HG03175 (cell line): ENCODE measurements around the gene FRZB.
"Not testable (repeated sequence)": the region's sequence is repeated elsewhere in the genome, so short reads cannot be mapped to it uniquely, and the experiment has no call there.

Experiments
- ATAC-seq: cut with Tn5 transposase; IDR thresholded peaks from one replicate; pipeline ENCODE4 v1.9.1; 2021; ENCODE audit warnings: mild to moderate bottlenecking, moderate library complexity; ENCODE audit not compliant: unreplicated experiment

The FRZB gene, protein sequence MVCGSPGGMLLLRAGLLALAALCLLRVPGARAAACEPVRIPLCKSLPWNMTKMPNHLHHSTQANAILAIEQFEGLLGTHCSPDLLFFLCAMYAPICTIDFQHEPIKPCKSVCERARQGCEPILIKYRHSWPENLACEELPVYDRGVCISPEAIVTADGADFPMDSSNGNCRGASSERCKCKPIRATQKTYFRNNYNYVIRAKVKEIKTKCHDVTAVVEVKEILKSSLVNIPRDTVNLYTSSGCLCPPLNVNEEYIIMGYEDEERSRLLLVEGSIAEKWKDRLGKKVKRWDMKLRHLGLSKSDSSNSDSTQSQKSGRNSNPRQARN

DNA sequence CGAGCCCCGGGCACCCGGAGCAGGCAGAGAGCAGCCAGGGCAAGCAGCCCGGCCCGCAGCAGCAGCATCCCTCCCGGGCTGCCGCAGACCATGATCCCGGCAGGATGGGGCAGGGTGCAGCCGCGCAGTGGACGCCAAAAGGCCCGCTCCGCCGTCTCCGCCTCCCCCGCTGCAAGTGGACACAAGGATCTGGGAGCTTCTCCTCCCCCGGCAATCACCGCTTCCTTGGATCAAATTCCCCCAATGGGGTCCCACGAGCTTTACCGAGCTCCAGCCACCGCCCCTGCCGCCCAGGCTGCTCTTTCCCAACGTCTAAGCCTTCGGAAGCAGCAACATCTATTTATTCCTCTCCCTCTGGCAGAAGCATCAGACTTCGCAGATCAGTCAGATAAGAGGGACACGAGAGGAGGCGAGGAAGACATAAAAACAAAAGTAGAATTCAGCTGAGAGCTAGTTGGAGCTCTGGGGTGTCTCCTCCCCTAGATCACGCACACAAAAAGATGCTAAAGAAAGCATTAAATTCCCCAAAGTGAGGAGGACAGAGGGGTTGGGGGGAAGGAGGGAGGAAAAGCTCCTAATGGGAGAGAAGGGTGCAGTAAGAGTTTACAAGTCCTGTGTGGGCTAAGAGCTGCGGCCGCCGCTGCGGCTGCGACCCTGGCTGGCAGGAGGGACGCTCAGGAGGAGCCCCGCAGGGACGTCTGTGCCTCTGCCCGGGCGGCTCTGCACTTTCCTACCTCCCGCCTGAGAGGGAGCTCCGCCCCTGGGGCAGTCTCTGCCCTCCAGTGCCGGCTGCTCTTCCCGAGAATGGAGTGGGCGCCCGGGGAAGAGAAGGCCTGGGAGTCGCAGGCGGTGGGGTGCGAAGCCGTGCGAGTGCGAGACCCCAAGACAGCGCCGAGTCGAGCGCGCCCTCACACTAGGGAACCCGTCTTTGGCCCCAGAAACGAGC, at the start of gene FRZB:
FRZB (minus strand) TSS at position 177 of the 946 bp plus-strand sequence; CDS start at position 92, 85 bp downstream.
- ATAC-seq: no peak

DNA sequence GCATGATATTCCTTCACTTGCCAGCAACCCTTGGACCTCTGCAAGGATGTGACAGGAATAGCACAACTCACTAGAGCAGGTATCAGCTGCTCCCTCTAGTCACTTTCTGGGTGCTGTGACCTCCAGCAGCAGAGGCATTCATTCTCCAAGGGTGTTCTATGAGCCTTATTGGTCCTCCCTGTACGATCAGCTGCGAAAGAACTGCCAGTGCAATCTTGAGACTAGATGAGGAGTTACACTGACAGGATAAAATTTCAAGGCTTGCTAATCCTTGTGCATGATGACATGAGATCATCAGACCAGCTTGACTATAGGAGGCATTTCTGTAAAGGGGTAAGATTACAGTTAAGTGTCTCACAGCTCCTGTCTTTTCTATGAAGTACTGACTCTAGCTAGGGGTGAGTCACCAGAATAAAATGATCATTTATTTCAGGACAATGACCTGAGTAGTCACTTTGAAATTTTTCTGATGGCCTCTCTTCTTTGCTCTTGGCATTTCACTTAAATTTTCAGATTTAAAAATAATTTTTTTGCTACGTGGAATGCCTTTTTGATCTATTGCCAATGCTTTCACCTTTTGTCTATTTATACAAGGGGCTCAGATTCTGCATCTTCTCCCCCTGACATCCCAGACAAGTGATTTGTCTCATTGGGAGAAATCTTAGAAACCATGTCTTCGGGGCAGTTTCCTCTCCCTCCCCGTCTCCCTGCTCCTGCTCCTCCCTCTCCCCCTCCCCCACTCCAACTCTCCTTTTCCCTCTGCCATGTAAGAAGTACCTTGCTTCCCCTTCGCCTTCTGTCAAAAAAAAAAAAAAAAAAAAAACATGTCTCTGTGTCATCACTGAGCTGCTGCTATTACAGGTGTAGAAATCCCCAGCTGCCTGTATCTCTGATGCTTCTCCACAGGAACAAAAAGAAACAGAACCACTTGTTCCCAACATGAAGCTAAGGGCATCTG, 49.2 kb upstream of the FRZB start:
- ATAC-seq: no peak

- ATAC-seq: no peak
Measured at GRCh38 chr2:182914852-182915251, 48.4 kb upstream of the FRZB start.

- ATAC-seq: no peak
Measured at GRCh38 chr2:182913064-182913463, 46.6 kb upstream of the FRZB start.

DNA sequence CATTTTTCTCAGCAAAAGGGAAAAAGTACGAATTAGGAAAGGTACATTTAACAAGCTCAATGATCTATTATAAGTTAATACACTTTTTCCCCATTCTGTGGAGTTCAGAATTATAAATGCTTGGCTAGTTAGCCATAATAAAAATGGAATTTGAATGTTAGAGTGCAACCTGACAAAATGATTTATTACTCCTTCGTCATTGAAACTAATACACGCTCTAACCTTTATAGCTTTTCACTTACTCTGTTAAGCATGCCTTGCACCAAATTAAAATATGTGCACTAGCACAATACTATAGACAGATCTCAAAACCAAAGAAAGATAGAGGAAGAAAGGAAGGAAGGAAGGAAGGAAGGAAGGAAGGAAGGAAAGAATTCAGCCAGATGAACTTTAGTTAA, 46.1 kb upstream of the FRZB start:
- no peak for ATAC-seq

- ATAC-seq: no peak
Measured at GRCh38 chr2:182911813-182912517, 45.5 kb upstream of the FRZB start.

- ATAC-seq: no peak
Measured at GRCh38 chr2:182910965-182911364, 44.5 kb upstream of the FRZB start.

DNA sequence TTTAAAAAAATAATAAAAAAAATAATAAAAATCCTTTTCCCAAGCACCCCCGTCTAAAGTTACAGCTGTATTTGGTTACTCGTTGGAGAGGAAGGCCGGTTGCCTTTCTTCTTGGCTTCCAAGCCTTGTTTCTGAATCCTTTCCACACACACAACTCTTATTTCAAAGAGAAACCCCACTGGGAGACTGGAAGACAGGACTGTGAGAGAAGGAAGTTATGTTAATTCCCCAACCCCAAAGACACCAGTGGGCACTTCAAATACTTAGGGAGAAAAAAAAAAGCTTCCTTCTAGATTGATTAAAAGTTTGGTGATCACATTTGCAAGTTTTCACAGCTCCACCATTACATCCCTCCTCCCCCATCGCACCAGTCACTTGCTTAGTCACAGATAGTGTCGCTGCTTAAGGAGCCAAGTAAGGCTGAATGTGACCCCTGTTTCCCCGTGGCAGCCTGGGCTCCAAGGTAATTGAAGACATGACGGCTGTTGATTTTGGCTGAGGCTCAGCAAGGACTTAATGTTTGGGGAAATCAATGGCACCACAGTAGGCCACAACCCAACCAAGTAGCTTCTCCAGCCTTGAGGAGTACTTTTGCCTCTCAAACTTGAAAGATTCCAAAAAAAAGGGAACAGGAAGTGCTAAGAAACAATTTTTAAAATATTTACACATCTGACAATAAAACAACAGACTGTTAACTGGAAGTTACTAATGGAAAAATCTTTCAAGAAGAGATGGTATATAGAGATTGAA, 40.8 kb upstream of the FRZB start:
- ATAC-seq: no peak

DNA sequence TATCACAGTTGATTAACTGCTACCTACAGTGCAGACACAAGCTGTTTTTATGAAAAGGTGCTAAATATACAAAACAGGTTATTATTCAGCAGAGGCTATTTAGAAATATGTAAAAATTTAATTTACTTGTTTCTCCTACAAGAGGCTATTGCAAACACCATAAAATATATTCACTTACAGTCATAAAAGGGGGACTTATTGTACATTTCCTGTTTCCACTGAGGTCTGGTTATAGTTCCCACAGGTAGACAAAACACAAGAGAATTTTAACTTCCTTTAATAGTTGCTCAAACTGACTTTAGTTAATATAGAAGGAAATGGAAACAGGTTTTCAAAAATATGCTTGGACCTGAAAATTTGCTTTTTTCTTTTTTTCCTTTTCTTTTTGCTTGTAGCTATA, 40.0 kb upstream of the FRZB start:
- peak; percentile 63 for ATAC-seq

DNA sequence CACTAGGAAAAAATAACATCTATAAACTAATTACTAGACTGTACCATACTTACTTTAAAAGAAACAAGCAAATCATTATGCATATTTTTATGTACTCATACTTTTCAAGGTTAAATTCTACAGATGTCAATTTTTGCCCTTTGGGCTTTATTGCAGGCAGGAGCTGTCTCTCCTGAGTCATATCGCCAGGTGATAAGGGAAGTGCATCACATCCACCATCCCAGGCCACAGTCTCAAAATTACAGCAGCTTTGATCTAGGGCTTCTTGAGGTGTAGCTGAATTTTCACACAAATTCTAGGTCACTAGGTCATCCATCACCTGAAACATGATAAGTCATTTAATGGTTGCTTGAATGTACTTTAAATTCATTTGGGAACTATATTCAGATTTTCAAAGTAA, 38.4 kb upstream of the FRZB start:
- ATAC-seq: no peak

GRCh38 chr2:182903566-182903965, 37.1 kb upstream of the FRZB start:
- ATAC-seq: no peak

DNA sequence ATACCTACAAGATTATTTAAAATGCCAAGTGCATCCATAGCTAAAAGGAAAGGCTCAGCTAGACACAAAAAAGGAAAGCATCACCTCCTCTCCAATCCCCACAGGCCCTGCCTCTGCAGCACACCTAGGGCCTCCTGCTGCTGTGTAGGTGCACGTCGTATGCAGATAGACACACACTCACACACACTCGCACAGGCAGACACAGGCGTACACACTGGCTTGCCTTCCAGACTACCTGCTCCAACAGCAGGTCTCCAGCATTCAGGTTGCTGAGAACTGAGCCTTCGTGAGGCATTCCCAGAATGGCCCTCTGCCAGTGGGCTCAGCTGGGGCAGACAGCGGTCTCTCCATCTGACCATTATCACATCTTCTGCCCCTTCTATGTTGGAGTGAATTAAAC, 35.3 kb upstream of the FRZB start:
- no peak for ATAC-seq

DNA sequence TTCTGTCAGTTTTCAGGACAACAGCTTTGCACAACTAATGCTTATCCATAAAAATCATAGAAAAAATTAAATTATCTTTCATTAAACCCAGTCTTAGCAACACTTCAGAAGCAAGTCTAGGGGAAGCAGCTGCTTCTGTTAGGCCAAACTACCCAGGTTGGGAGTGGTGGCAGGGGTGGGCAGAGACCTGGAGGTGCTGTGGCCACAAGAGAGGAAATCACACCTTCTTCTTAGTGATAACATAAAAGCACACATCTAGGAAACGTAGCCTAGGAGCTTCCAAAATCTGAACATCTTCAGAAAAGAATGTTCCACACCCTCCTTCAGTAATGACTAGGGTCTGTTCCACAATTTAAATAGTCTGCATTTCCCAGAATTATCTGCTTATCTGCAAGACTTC, 32.3 kb upstream of the FRZB start:
- ATAC-seq: no peak

DNA sequence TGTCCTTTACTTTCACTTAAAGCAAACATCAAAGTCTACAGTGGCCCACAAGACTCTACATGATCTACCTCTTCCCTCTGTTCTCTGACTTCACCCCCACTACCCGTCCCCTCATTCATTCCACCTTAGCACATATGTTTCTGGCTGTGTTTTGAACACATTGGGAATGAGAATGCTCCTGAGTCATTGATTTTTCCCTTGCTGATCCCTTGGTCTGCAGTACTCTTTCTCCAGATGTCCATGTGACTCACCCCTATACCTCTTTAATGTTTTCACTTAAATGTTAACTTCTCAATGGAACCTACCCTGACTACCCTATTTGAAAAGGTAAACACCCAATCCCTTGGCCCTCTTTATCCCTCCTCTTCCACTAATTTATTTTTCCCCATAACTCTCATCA, 30.7 kb upstream of the FRZB start:
- ATAC-seq: no peak

- no peak for ATAC-seq
Measured at GRCh38 chr2:182895798-182896197, 29.4 kb upstream of the FRZB start.

- no peak for ATAC-seq
Measured at GRCh38 chr2:182895169-182895568, 28.7 kb upstream of the FRZB start.

DNA sequence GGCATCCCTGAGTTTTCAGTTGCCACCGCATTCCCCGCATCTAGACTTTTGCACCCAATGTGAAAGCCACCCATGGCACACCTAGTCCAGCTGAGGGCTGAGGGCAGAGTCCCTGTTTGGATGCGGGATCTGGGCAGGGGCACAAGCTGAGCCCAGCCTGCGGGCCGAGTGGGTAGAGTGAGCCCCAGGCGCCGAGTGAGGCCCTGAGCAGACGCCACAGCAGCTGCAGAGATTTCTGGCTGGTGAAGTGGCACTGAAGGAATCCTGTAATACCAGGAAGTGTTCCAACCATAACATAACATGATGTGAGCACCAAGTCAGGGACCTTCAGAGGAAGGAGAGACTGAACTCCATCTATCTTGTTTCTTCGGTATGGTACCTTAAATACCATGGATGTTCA, 27.7 kb upstream of the FRZB start:
- ATAC-seq: no peak

GRCh38 chr2:182893666-182894065, 27.2 kb upstream of the FRZB start:
- ATAC-seq: no peak

DNA sequence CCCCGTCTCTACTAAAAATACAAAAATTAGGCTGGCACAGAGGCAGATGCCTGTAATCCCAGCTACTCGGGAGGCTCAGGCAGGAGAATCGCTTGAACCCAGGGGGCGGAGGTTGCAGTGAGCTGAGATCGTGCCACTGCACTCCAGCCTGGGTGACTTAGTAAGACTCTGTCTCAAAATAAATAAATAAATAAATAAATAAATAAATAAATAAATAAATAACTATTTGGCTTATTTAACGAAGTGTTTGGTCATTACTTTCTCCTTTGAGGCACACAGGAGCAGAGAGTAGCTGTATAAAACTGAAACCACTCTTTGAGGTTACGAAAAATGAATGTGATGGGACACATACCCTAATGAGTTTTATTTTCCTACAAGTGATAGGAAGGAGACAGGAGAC, 26.6 kb upstream of the FRZB start:
- not testable (repeated sequence) for ATAC-seq

DNA sequence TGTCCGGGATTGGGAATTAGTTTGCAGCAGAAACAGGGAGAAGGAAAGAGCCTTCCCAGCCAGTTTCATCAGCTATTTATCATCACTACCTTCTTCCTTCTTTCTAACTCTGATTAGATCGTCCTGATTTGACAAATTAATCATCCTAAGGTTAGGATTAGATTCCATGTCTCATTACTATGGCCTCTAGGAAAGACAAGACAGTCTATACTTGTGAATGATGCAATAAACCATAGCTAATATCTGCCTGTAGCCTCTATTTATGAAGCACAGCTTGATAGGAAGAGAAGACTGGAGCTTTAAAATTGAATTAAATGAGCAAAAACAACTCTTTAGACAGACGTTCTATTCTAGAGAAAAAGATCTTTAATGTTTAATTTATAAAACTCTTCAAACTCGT, 25.2 kb upstream of the FRZB start:
- ATAC-seq: no peak
